PC-3 (cell line): ENCODE measurements around the gene WNT7A. TPM values are rescaled to one million over a fixed set of nuclear protein-coding genes. Genes with fewer than 3 reads are reported as not detected.

Source experiments
- ATAC-seq: fragments of 200-7000 bp; cut with Tn5 transposase; 2 replicates; pipeline ENCODE4 v1.9.1; 2020; ENCODE audit warnings: mild to moderate bottlenecking, moderate library complexity
- BruUV-seq: library from RNA; stranded (reverse); fragments of 400-500 nt; replicated peaks from 2 replicates; lab custom pipeline; 2021; lab: Mats Ljungman, UMichigan
- CTCF ChIA-PET: fragments of 300-600 bp; sonication (Branson Sonifier 250); formaldehyde crosslinking; loops from one replicate; lab custom pipeline; 2022; ENCODE audit warnings: antibody characterized with exemption; lab: Charles Lee
- POLR2A ChIA-PET: fragments of 300-600 bp; sonication (Branson Sonifier 250); formaldehyde crosslinking; loops from one replicate; lab custom pipeline; 2022; ENCODE audit warnings: antibody characterized with exemption; ENCODE audit not compliant: unreplicated experiment; lab: Charles Lee
- DNase-seq: peaks from one replicate; pipeline ENCODE4 v3.0.0-alpha.2; 2015
- H2AFZ ChIP-seq: fragments of 300-600 bp; sonication (generic); 2 replicates; pipeline ENCODE4 v1.6.0; 2016; ENCODE audit warnings: antibody characterized with exemption, low read length
- H3F3A ChIP-seq: fragments of 300-600 bp; sonication (generic); one replicate; pipeline ENCODE4 v1.6.0; 2017; ENCODE audit warnings: antibody characterized with exemption, low read length, control low read depth, mild to moderate bottlenecking; ENCODE audit not compliant: unreplicated experiment
- H3K27ac ChIP-seq: fragments of 300-600 bp; sonication (generic); 2 replicates; pipeline ENCODE4 v1.5.1; 2016; ENCODE audit warnings: mild to moderate bottlenecking, low read length
- H3K27me3 ChIP-seq: fragments of 300-600 bp; sonication (generic); 2 replicates; pipeline ENCODE4 v1.6.1; 2016; ENCODE audit warnings: low read length, mixed read lengths
- H3K36me3 ChIP-seq: fragments of 300-600 bp; sonication (generic); 2 replicates; pipeline ENCODE4 v1.6.1; 2016; ENCODE audit warnings: low read depth, mixed run types, low read length, mixed read lengths
- H3K4me1 ChIP-seq: fragments of 300-600 bp; sonication (generic); 2 replicates; pipeline ENCODE4 v1.5.1; 2016; ENCODE audit warnings: low read length; ENCODE audit not compliant: insufficient read depth
- H3K4me2 ChIP-seq: fragments of 300-600 bp; sonication (generic); 2 replicates; pipeline ENCODE4 v1.6.0; 2016; ENCODE audit warnings: low read length
- H3K4me3 ChIP-seq: fragments of 300-600 bp; sonication (generic); 2 replicates; pipeline ENCODE4 v1.5.1; 2016; ENCODE audit warnings: mild to moderate bottlenecking, low read length, mixed read lengths
- H3K79me2 ChIP-seq: fragments of 300-600 bp; sonication (generic); 2 replicates; pipeline ENCODE4 v1.6.1; 2017; ENCODE audit warnings: low read length, mixed read lengths
- H3K9ac ChIP-seq: fragments of 300-600 bp; sonication (generic); 2 replicates; pipeline ENCODE4 v1.6.0; 2016; ENCODE audit warnings: mild to moderate bottlenecking, low read length
- H3K9me2 ChIP-seq: fragments of 300-600 bp; sonication (generic); replicated peaks from 2 replicates; pipeline ENCODE4 v1.6.1; 2016; ENCODE audit warnings: mixed run types, low read length, mixed read lengths
- H3K9me3 ChIP-seq: fragments of 300-600 bp; sonication (generic); 2 replicates; pipeline ENCODE4 v1.6.1; 2016; ENCODE audit warnings: low read length, mixed read lengths
- H4K20me1 ChIP-seq: fragments of 300-600 bp; sonication (generic); 2 replicates; pipeline ENCODE4 v1.6.1; 2016; ENCODE audit warnings: low read length, mixed read lengths
- CTCF ChIP-seq: fragments of 300-600 bp; sonication (generic); conservative IDR thresholded peaks from 2 replicates; pipeline ENCODE4 v1.5.1; 2017; ENCODE audit warnings: antibody characterized with exemption, low read depth, mild to moderate bottlenecking, low read length
- EZH2 ChIP-seq: fragments of 300-600 bp; sonication (generic); IDR thresholded peaks from one replicate; pipeline ENCODE4 v1.6.1; 2017; ENCODE audit warnings: antibody characterized with exemption, mild to moderate bottlenecking, low read length; ENCODE audit not compliant: unreplicated experiment
- EZH2phosphoT487 ChIP-seq: fragments of 300-600 bp; sonication (generic); IDR thresholded peaks from 2 replicates; pipeline ENCODE4 v1.6.1; 2018; ENCODE audit warnings: mild to moderate bottlenecking, antibody characterized with exemption, low read length, borderline replicate concordance
- intact Hi-C: fragments of 100-400 bp; cut with micrococcal nuclease; formaldehyde crosslinking; loops from 2 replicates; pipeline ENCODE4 v1.9.0; 2023
- total RNA-seq: library from RNA; depleted of rRNA; stranded (reverse); fragments of >200 nt; gene quantifications from 2 replicates; pipeline ENCODE4 v1.2.3, GENCODE V29; 2014

The WNT7A gene
- total RNA-seq, 1 experiment from 2014 or later, result 16.2 TPM

GRCh38 chr3:13891017-13891392 lies 11.1 kb upstream of the WNT7A start:
- Histone ChIP-seq H4K20me1 (no peaks in the 10 kb centered on the region), H3K27me3 (no peaks in the 10 kb centered on the region), H3K4me2 (no peak overlapping the region), H3K9me3 (no peaks in the 10 kb centered on the region), H3F3A (no peaks in the 10 kb centered on the region), H3K9me2 (no peaks in the 10 kb centered on the region), H3K36me3 (no peaks in the 10 kb centered on the region), H3K4me1 (peaks cover 9% of the 10 kb centered on the region), H3K79me2 (no peaks in the 10 kb centered on the region), H3K4me3 (no peak overlapping the region), H2AFZ (no peak overlapping the region), H3K27ac (no peak overlapping the region), H3K9ac (no peak overlapping the region)
- no TSS peak for BruUV-seq
- ChIA-PET CTCF (no interaction called here), POLR2A (no interaction called here)
- ATAC-seq, result no peak
- no peak for DNase-seq
- intact Hi-C loops, result no loop called here
- TF ChIP-seq CTCF, result no peak
- TF ChIP-seq EZH2, result no peak
- no peak for TF ChIP-seq EZH2phosphoT487

DNA sequence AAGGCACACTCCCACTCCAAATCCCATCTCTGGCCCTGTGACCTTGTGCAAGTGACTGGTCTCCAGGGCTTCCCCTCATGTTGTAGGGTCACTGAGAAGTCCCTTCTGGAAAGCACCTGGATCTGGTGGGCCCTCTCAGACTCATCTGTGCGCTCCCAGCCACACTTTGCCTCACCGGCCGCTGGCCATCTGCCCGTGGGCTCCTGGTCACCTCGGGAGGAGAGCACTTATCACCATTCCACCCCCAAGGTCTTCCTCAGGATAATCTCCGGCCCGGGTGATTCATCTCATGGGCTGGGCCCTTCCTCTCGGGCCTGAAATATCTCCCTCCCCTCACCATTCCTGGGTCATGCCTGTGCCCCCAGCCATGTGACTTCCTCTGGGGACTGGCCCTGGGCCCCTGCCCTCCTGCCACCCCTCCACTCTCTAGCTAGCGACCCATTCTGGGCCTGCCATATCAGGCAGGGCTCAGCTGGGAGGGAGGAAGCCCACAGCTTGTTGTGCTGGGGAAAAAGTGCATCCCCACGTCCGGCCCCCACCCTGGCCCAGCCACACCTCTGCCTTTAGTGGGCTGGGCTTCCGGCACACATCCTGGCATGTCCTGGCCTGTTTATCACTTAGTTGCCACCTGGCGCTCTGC lies 10.6 kb upstream of the WNT7A start:
- Histone ChIP-seq H3K9me3 (no peaks in the 10 kb centered on the region), H3K27ac (no peak overlapping the region), H3K79me2 (no peaks in the 10 kb centered on the region), H3F3A (no peaks in the 10 kb centered on the region), H3K27me3 (no peaks in the 10 kb centered on the region), H3K4me2 (no peak overlapping the region), H3K9me2 (no peaks in the 10 kb centered on the region), H3K9ac (no peak overlapping the region), H4K20me1 (no peaks in the 10 kb centered on the region), H3K4me3 (no peak overlapping the region), H3K36me3 (no peaks in the 10 kb centered on the region), H3K4me1 (peaks cover 5% of the 10 kb centered on the region; the same call in 1 of the 2 replicates), H2AFZ (peak overlapping the region; percentile 40)
- POLR2A ChIA-PET, result no interaction called here
- no TSS peak for BruUV-seq
- no peak for DNase-seq
- no peak for ATAC-seq
- CTCF ChIA-PET, result no interaction called here
- intact Hi-C loops, result no loop called here
- TF ChIP-seq EZH2, result no peak
- no peak for TF ChIP-seq CTCF
- TF ChIP-seq EZH2phosphoT487, result no peak

DNA sequence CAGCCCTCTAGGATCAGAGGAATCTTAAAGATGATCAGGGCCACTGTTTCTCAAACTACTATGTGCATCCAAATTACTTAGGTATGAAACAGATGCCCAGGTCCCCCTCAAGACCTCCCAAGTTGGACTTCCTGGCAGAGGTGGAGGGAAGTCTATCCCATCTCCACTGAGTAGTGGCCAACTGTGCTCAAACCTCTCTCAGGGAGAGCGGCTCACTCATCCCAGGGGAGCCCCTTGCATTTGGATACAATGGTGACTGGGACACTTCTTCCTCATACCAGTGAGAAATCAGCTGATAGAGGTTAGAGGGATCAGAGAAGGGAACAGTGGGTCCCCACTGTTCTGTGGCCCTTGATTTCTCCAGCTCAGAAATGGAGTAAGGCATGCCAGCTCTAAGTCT lies 8.7 kb upstream of the WNT7A start:
- no peak overlapping the region for H3K4me3 ChIP-seq
- no peaks in the 10 kb centered on the region for H3K79me2 ChIP-seq
- H4K20me1 ChIP-seq, result no peaks in the 10 kb centered on the region
- no peaks in the 10 kb centered on the region for H3F3A ChIP-seq
- ATAC-seq (no peak), DNase-seq (no peak)
- no peak overlapping the region for H3K27ac ChIP-seq
- POLR2A ChIA-PET, result no interaction called here
- intact Hi-C loops, result no loop called here
- H3K27me3 ChIP-seq, result no peaks in the 10 kb centered on the region
- H3K9me2 ChIP-seq, result no peaks in the 10 kb centered on the region
- no TSS peak for BruUV-seq
- H3K36me3 ChIP-seq, result no peaks in the 10 kb centered on the region
- CTCF ChIA-PET, result interaction anchor here (0.9 to 1.0 kb wide), 2 partner anchors 231 to 234 kb away, joined by 3 read pairs; no protein-coding TSS in a partner anchor
- TF ChIP-seq EZH2phosphoT487 (no peak), EZH2 (no peak), CTCF (no peak)
- H2AFZ ChIP-seq, result no peak overlapping the region
- peaks cover 5% of the 10 kb centered on the region; the same call in 1 of the 2 replicates for H3K4me1 ChIP-seq
- no peaks in the 10 kb centered on the region for H3K9me3 ChIP-seq
- H3K9ac ChIP-seq, result no peak overlapping the region
- no peak overlapping the region for H3K4me2 ChIP-seq
